Brain microvascular endothelial cell (primary cell): ENCODE results near the gene PRMT5.

ENCODE experiments used
- DNase-seq: peaks from one replicate; pipeline ENCODE4 v3.0.0-alpha.2; 2020
- H3K27ac ChIP-seq: fragments of 250-450 bp; sonication (Bioruptor Pico); 2 replicates; pipeline ENCODE4 v1.5.1; 2020; ENCODE audit warnings: mild to moderate bottlenecking, moderate library complexity
- H3K27me3 ChIP-seq: fragments of 250-450 bp; sonication (Bioruptor Pico); replicated peaks from 2 replicates; pipeline ENCODE4 v1.5.1; 2020; ENCODE audit warnings: mild to moderate bottlenecking
- H3K36me3 ChIP-seq: fragments of 250-450 bp; sonication (Bioruptor Pico); replicated peaks from 2 replicates; pipeline ENCODE4 v1.5.1; 2020; ENCODE audit warnings: mild to moderate bottlenecking
- H3K4me3 ChIP-seq: 2 replicates; pipeline ENCODE4 v1.5.1; 2011; ENCODE audit warnings: low read depth, mild to moderate bottlenecking, control low read depth, low read length, moderate library complexity
- CTCF ChIP-seq: IDR thresholded peaks from 2 replicates; pipeline ENCODE4 v1.5.1; 2011; ENCODE audit warnings: low read depth, mild to moderate bottlenecking, moderate library complexity, low read length, control low read depth, inconsistent platforms; ENCODE audit errors: missing control alignments
- in situ Hi-C: cut with HindIII; loops from 2 replicates; pipeline ENCODE4 v1.10.0; 2017; ENCODE audit warnings: low sequenced_read_pairs, low pct_ligation_motif_present

Gene PRMT5

GRCh38 chr14:22888662-22889061, 40.5 kb downstream of the PRMT5 start:
- Histone ChIP-seq H3K36me3 (no peaks in the 10 kb centered on the region), H3K27ac (no peak overlapping the region), H3K27me3 (no peaks in the 10 kb centered on the region), H3K4me3 (no peak overlapping the region)
- no peak for TF ChIP-seq CTCF
- in situ Hi-C loops: no loop called here
- DNase-seq: no peak

- Histone ChIP-seq H3K4me3 (peak overlapping the region; percentile 59), H3K27ac (no peak overlapping the region), H3K27me3 (no peaks in the 10 kb centered on the region), H3K36me3 (no peaks in the 10 kb centered on the region)
- in situ Hi-C loops: no loop called here
- TF ChIP-seq CTCF: no peak
- no peak for DNase-seq
These were observed 41.2 kb downstream of the PRMT5 start for GRCh38 chr14:22887990-22888378.

GRCh38 chr14:22887260-22887989, 41.8 kb downstream of the PRMT5 start:
- in situ Hi-C loops: no loop called here
- H3K4me3 ChIP-seq: peak overlapping the region; percentile 59
- H3K27me3 ChIP-seq: no peaks in the 10 kb centered on the region
- H3K36me3 ChIP-seq: no peaks in the 10 kb centered on the region
- peak; percentile 62 for DNase-seq
- peak overlapping the region; percentile 14 for H3K27ac ChIP-seq
- no peak for TF ChIP-seq CTCF

GRCh38 chr14:22886500-22887259, 42.5 kb downstream of the PRMT5 start:
- Histone ChIP-seq H3K4me3 (peak overlapping the region; percentile 59), H3K27ac (peak overlapping the region; percentile 14)

GRCh38 chr14:22885975-22886374, 43.2 kb downstream of the PRMT5 start:
- Histone ChIP-seq H3K27ac (no peak overlapping the region), H3K4me3 (no peak overlapping the region), H3K27me3 (no peaks in the 10 kb centered on the region), H3K36me3 (no peaks in the 10 kb centered on the region)
- TF ChIP-seq CTCF: no peak
- in situ Hi-C loops: no loop called here
- no peak for DNase-seq

More at GRCh38 chr14:22886500-22887259, 42.5 kb downstream of the PRMT5 start:
- Histone ChIP-seq H3K36me3 (no peaks in the 10 kb centered on the region), H3K27me3 (no peaks in the 10 kb centered on the region)
- TF ChIP-seq CTCF: peak; percentile 42
- DNase-seq: peak; percentile 37
- in situ Hi-C loops: no loop called here
